IPS-18a (cell line): Measurements from ENCODE around the gene CASTOR1.

Experiments
- H3K27ac ChIP-seq: one replicate; pipeline ENCODE4 v1.5.1; 2013; ENCODE audit warnings: low read length
- H3K27me3 ChIP-seq: one replicate; pipeline ENCODE4 v1.6.1; 2013; ENCODE audit warnings: mild to moderate bottlenecking, low read length; ENCODE audit not compliant: control insufficient read depth, insufficient read depth
- H3K36me3 ChIP-seq: one replicate; pipeline ENCODE4 v1.6.1; 2013; ENCODE audit warnings: low read depth, low read length; ENCODE audit not compliant: control insufficient read depth
- H3K4me1 ChIP-seq: one replicate; pipeline ENCODE4 v1.6.1; 2013; ENCODE audit warnings: low read depth, low read length; ENCODE audit not compliant: control insufficient read depth
- H3K4me3 ChIP-seq: one replicate; pipeline ENCODE4 v1.5.1; 2013; ENCODE audit warnings: low read length
- H3K9ac ChIP-seq: one replicate; pipeline ENCODE4 v1.6.1; 2013; ENCODE audit warnings: mild to moderate bottlenecking, low read length, moderate library complexity
- H3K9me3 ChIP-seq: one replicate; pipeline ENCODE4 v1.6.1; 2013; ENCODE audit warnings: low read depth, low read length; ENCODE audit not compliant: control insufficient read depth

The CASTOR1 gene

GRCh38 chr22:30265131-30265720 is 24.1 kb downstream of the CASTOR1 start:
- H3K27me3 ChIP-seq, result peaks cover 6% of the 10 kb centered on the region
- no peak overlapping the region for H3K9ac ChIP-seq
- H3K4me3 ChIP-seq, result no peak overlapping the region
- H3K9me3 ChIP-seq, result no peaks in the 10 kb centered on the region
- no peaks in the 10 kb centered on the region for H3K4me1 ChIP-seq
- H3K27ac ChIP-seq, result no peak overlapping the region
- H3K36me3 ChIP-seq, result no peaks in the 10 kb centered on the region

- no peak overlapping the region for H3K9ac ChIP-seq
- no peaks in the 10 kb centered on the region for H3K4me1 ChIP-seq
- H3K4me3 ChIP-seq, result no peak overlapping the region
- no peaks in the 10 kb centered on the region for H3K9me3 ChIP-seq
- H3K27ac ChIP-seq, result no peak overlapping the region
- peaks cover 6% of the 10 kb centered on the region for H3K27me3 ChIP-seq
- no peaks in the 10 kb centered on the region for H3K36me3 ChIP-seq
These were observed 25.4 kb downstream of the CASTOR1 start for GRCh38 chr22:30263883-30264282.

- Histone ChIP-seq H3K9ac (no peak overlapping the region), H3K27me3 (peaks cover 6% of the 10 kb centered on the region), H3K36me3 (no peaks in the 10 kb centered on the region), H3K4me3 (no peak overlapping the region), H3K27ac (no peak overlapping the region), H3K9me3 (no peaks in the 10 kb centered on the region), H3K4me1 (no peaks in the 10 kb centered on the region)
These were observed 26.2 kb downstream of the CASTOR1 start for GRCh38 chr22:30262917-30263741.

GRCh38 chr22:30262112-30262511 is 27.2 kb downstream of the CASTOR1 start:
- H3K9me3 ChIP-seq, result no peaks in the 10 kb centered on the region
- no peaks in the 10 kb centered on the region for H3K4me1 ChIP-seq
- no peaks in the 10 kb centered on the region for H3K36me3 ChIP-seq
- no peak overlapping the region for H3K9ac ChIP-seq
- H3K27me3 ChIP-seq, result peaks cover 6% of the 10 kb centered on the region
- no peak overlapping the region for H3K27ac ChIP-seq
- no peak overlapping the region for H3K4me3 ChIP-seq

GRCh38 chr22:30261134-30261533 is 28.2 kb downstream of the CASTOR1 start:
- no peak overlapping the region for H3K4me3 ChIP-seq
- no peak overlapping the region for H3K27ac ChIP-seq
- no peak overlapping the region for H3K9ac ChIP-seq
- H3K36me3 ChIP-seq, result no peaks in the 10 kb centered on the region
- H3K4me1 ChIP-seq, result no peaks in the 10 kb centered on the region
- H3K27me3 ChIP-seq, result peaks cover 6% of the 10 kb centered on the region
- no peaks in the 10 kb centered on the region for H3K9me3 ChIP-seq

GRCh38 chr22:30260682-30261081 is 28.6 kb downstream of the CASTOR1 start:
- H3K4me3 ChIP-seq, result no peak overlapping the region
- H3K4me1 ChIP-seq, result no peaks in the 10 kb centered on the region
- no peak overlapping the region for H3K27ac ChIP-seq
- no peak overlapping the region for H3K9ac ChIP-seq
- no peaks in the 10 kb centered on the region for H3K9me3 ChIP-seq
- H3K36me3 ChIP-seq, result no peaks in the 10 kb centered on the region
- H3K27me3 ChIP-seq, result peaks cover 6% of the 10 kb centered on the region

- no peak overlapping the region for H3K27ac ChIP-seq
- no peak overlapping the region for H3K9ac ChIP-seq
- peaks cover 6% of the 10 kb centered on the region for H3K27me3 ChIP-seq
- no peak overlapping the region for H3K4me3 ChIP-seq
- no peaks in the 10 kb centered on the region for H3K4me1 ChIP-seq
- H3K9me3 ChIP-seq, result no peaks in the 10 kb centered on the region
- no peaks in the 10 kb centered on the region for H3K36me3 ChIP-seq
These were observed 29.0 kb downstream of the CASTOR1 start for GRCh38 chr22:30260276-30260675.

GRCh38 chr22:30254314-30254713 is 35.0 kb downstream of the CASTOR1 start:
- no peaks in the 10 kb centered on the region for H3K36me3 ChIP-seq
- H3K4me1 ChIP-seq, result no peaks in the 10 kb centered on the region
- no peak overlapping the region for H3K9ac ChIP-seq
- H3K9me3 ChIP-seq, result no peaks in the 10 kb centered on the region
- no peak overlapping the region for H3K27ac ChIP-seq
- H3K27me3 ChIP-seq, result no peaks in the 10 kb centered on the region
- no peak overlapping the region for H3K4me3 ChIP-seq

- H3K36me3 ChIP-seq, result no peaks in the 10 kb centered on the region
- H3K27me3 ChIP-seq, result no peaks in the 10 kb centered on the region
- H3K4me3 ChIP-seq, result no peak overlapping the region
- no peak overlapping the region for H3K27ac ChIP-seq
- H3K9me3 ChIP-seq, result no peaks in the 10 kb centered on the region
- no peaks in the 10 kb centered on the region for H3K4me1 ChIP-seq
- no peak overlapping the region for H3K9ac ChIP-seq
These were observed 36.0 kb downstream of the CASTOR1 start for GRCh38 chr22:30253205-30253852.

GRCh38 chr22:30252411-30253204 is 36.7 kb downstream of the CASTOR1 start:
- Histone ChIP-seq H3K9me3 (no peaks in the 10 kb centered on the region), H3K27me3 (peaks cover 3% of the 10 kb centered on the region), H3K36me3 (no peaks in the 10 kb centered on the region), H3K27ac (no peak overlapping the region), H3K4me1 (no peaks in the 10 kb centered on the region), H3K4me3 (no peak overlapping the region), H3K9ac (no peak overlapping the region)

- Histone ChIP-seq H3K27ac (no peak overlapping the region), H3K4me1 (no peaks in the 10 kb centered on the region), H3K9ac (no peak overlapping the region)
These were observed 37.6 kb downstream of the CASTOR1 start for GRCh38 chr22:30251711-30252110.

More at GRCh38 chr22:30251711-30252110, 37.6 kb downstream of the CASTOR1 start:
- Histone ChIP-seq H3K4me3 (no peak overlapping the region), H3K9me3 (no peaks in the 10 kb centered on the region), H3K36me3 (no peaks in the 10 kb centered on the region), H3K27me3 (peaks cover 10% of the 10 kb centered on the region)
